Measurements from ENCODE around the gene TMEM270. TPM values are rescaled to one million over a fixed set of nuclear protein-coding genes. Genes with fewer than 3 reads are reported as not detected.

The TMEM270 gene
- total and polyA plus RNA-seq, 2 experiments from 2014 or later = not detected

- no peak for TF ChIP-seq CTCF (IDR thresholded peaks at IDR 0.05; ENCODE audit: low read depth, low read length)
- H3K27ac ChIP-seq = no peak overlapping the region
- DNase-seq (ENCODE audit: low read depth in 1 of 2, low spot score in 1 of 2) = no peak
- no peaks in the 10 kb centered on the region for H3K27me3 ChIP-seq
- H3K4me3 ChIP-seq = no peak overlapping the region
- no peaks in the 10 kb centered on the region for H3K4me1 ChIP-seq (ENCODE audit: low read depth)
- H3K36me3 ChIP-seq = no peaks in the 10 kb centered on the region
- no peaks in the 10 kb centered on the region for H3K9me3 ChIP-seq (ENCODE audit: low read depth)
These were observed 48.3 kb downstream of the TMEM270 start for GRCh38 chr7:73909051-73909941.

GRCh38 chr7:73909996-73910395 is 49.0 kb downstream of the TMEM270 start:
- H3K4me3 ChIP-seq = no peak overlapping the region
- no peak for TF ChIP-seq CTCF (IDR thresholded peaks at IDR 0.05; ENCODE audit: low read depth, low read length)
- H3K9me3 ChIP-seq (ENCODE audit: low read depth) = no peaks in the 10 kb centered on the region
- no peak overlapping the region for H3K27ac ChIP-seq
- H3K36me3 ChIP-seq = no peaks in the 10 kb centered on the region
- H3K4me1 ChIP-seq (ENCODE audit: low read depth) = no peaks in the 10 kb centered on the region
- no peaks in the 10 kb centered on the region for H3K27me3 ChIP-seq
- no peak for DNase-seq (ENCODE audit: low read depth in 1 of 2, low spot score in 1 of 2)

GRCh38 chr7:73912223-73912622 is 51.3 kb downstream of the TMEM270 start:
- no peaks in the 10 kb centered on the region for H3K4me1 ChIP-seq (ENCODE audit: low read depth)
- H3K4me3 ChIP-seq = no peak overlapping the region

More at GRCh38 chr7:73912223-73912622, 51.3 kb downstream of the TMEM270 start:
- no peak overlapping the region for H3K27ac ChIP-seq
- no peaks in the 10 kb centered on the region for H3K9me3 ChIP-seq (ENCODE audit: low read depth)
- no peak for TF ChIP-seq CTCF (IDR thresholded peaks at IDR 0.05; ENCODE audit: low read depth, low read length)
- H3K27me3 ChIP-seq = no peaks in the 10 kb centered on the region
- DNase-seq (ENCODE audit: low read depth in 1 of 2, low spot score in 1 of 2) = no peak
- H3K36me3 ChIP-seq = no peaks in the 10 kb centered on the region

Other genes starting within 250 kb of the TMEM270 start
- 0.07 and 1.8 TPM in 2 replicates for gene MLXIPL, start 236.6 kb upstream of the TMEM270 start, total RNA-seq
- gene MLXIPL, start 236.6 kb upstream of the TMEM270 start, polyA plus RNA-seq = 1.2 and 1.7 TPM in 2 replicates
- gene VPS37D, start 193.3 kb upstream of the TMEM270 start, total RNA-seq = 31.0 and 32.0 TPM in 2 replicates
- gene VPS37D, start 193.3 kb upstream of the TMEM270 start, polyA plus RNA-seq = 14.6 and 19.8 TPM in 2 replicates
- gene DNAJC30, start 177.7 kb upstream of the TMEM270 start, total RNA-seq = 9.9 and 10.1 TPM in 2 replicates
- 23.4 and 24.3 TPM in 2 replicates for gene DNAJC30, start 177.7 kb upstream of the TMEM270 start, polyA plus RNA-seq
- gene BUD23, start 177.6 kb upstream of the TMEM270 start, total RNA-seq = 63.9 and 100.0 TPM in 2 replicates
- 141 and 170 TPM in 2 replicates for gene BUD23, start 177.6 kb upstream of the TMEM270 start, polyA plus RNA-seq
- 14.4 and 20.6 TPM in 2 replicates for gene STX1A, start 141.5 kb upstream of the TMEM270 start, total RNA-seq
- gene STX1A, start 141.5 kb upstream of the TMEM270 start, polyA plus RNA-seq = 9.8 and 11.8 TPM in 2 replicates
- gene ABHD11, start 122.4 kb upstream of the TMEM270 start, total RNA-seq = 30.9 and 48.9 TPM in 2 replicates
- gene ABHD11, start 122.4 kb upstream of the TMEM270 start, polyA plus RNA-seq = 42.2 and 59.6 TPM in 2 replicates
- gene CLDN3, start 90.9 kb upstream of the TMEM270 start, total RNA-seq = 5.9 and 11.0 TPM in 2 replicates
- gene CLDN3, start 90.9 kb upstream of the TMEM270 start, polyA plus RNA-seq = 5.6 and 11.2 TPM in 2 replicates
- gene CLDN4, start 30.2 kb upstream of the TMEM270 start, total RNA-seq = 0.46 and 0.48 TPM in 2 replicates
- 0.99 and 1.9 TPM in 2 replicates for gene CLDN4, start 30.2 kb upstream of the TMEM270 start, polyA plus RNA-seq
- 5.1 and 5.2 TPM in 2 replicates for gene METTL27, start 18.6 kb upstream of the TMEM270 start, total RNA-seq
- 4.6 and 11.2 TPM in 2 replicates for gene METTL27, start 18.6 kb upstream of the TMEM270 start, polyA plus RNA-seq
- 0.77 and 0.88 TPM in 2 replicates for gene ELN, start 167.0 kb downstream of the TMEM270 start, total RNA-seq
- 0.54 TPM in 1 of 2 replicates, not detected in the other for gene ELN, start 167.0 kb downstream of the TMEM270 start, polyA plus RNA-seq
- 50.1 and 54.4 TPM in 2 replicates for gene LIMK1, start 222.6 kb downstream of the TMEM270 start, total RNA-seq
- gene LIMK1, start 222.6 kb downstream of the TMEM270 start, polyA plus RNA-seq = 14.4 and 15.6 TPM in 2 replicates